D721Med (cell line): Measurements from ENCODE around the gene ATP5ME.

ENCODE experiments used
- DNase-seq: peaks from one replicate; pipeline ENCODE4 v3.0.0; 2011; ENCODE audit warnings: low spot score; ENCODE audit not compliant: insufficient read length
- FAIRE-seq: peaks from 2 replicates; lab custom pipeline; 2011; peaks lifted over from hg19 to GRCh38; lab: Jason Lieb, UNC
- TF ChIP-seq, protein P1 (sequence below): IDR thresholded peaks from 2 replicates; pipeline ENCODE4 v1.5.1; 2012; ENCODE audit warnings: mild to moderate bottlenecking, control low read depth; ENCODE audit not compliant: insufficient read depth; ENCODE audit errors: missing control alignments

ATP5ME gene

DNA sequence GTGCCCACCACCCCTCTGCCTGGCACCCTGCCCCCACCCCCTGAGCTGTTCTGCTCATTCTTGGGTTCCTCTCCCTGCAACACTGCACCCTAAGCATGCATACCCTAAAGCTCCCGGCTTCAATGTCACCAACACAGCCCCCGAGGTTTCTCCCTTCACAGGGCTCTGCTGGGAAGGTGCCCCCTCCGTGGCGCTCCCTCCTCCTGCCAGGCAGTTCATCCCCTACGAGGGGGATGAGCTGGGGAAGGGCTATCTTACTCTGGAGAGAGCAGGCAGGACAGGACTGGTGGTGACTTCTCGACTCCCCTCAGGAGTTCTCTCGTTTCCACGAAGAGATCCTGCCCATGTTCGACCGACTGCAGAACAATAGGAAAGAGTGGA lies 6.5 kb downstream of the ATP5ME start:
- TF ChIP-seq, protein P1, sequence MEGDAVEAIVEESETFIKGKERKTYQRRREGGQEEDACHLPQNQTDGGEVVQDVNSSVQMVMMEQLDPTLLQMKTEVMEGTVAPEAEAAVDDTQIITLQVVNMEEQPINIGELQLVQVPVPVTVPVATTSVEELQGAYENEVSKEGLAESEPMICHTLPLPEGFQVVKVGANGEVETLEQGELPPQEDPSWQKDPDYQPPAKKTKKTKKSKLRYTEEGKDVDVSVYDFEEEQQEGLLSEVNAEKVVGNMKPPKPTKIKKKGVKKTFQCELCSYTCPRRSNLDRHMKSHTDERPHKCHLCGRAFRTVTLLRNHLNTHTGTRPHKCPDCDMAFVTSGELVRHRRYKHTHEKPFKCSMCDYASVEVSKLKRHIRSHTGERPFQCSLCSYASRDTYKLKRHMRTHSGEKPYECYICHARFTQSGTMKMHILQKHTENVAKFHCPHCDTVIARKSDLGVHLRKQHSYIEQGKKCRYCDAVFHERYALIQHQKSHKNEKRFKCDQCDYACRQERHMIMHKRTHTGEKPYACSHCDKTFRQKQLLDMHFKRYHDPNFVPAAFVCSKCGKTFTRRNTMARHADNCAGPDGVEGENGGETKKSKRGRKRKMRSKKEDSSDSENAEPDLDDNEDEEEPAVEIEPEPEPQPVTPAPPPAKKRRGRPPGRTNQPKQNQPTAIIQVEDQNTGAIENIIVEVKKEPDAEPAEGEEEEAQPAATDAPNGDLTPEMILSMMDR, result no peak
- FAIRE-seq, result no peak
- no peak for DNase-seq

DNA sequence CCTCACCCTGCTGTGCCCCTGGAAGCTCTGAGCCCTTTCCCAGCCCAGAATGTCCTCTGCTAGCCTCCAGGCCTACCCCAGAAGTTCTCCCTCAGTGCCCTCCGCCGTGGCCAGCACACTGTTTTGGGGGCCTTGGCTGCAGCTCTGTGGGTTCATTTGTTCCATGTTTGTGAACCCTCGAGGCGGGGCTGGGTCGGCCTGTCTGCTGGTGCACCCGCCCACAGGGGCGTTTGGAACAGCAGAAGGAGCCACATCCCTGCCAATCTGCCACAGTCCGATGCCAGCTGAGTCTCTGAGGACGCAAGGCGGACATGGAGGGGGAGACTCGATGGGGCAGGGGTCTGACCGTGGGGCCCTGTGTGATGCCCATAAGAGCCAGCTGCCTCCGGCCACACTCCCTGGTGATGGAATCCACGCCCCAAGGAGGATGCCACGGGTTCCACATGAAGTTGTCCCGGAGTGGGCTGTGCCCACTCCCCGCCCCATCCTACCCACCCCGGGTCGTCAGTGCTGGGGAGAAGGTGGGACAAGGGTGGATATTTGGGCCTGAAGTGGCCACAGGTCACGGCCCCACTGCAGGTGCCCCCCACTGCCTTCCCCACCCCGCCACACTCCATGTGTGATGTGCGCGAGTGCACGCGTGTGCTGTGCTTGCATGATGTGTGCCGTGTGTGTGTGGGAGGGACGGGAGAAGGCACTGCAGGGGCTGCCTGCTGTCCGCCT lies 7.1 kb downstream of the ATP5ME start:
- DNase-seq (no peak), FAIRE-seq (no peak)
- TF ChIP-seq, protein P1, result no peak

- FAIRE-seq (no peak), DNase-seq (no peak)
- TF ChIP-seq, protein P1, result no peak
Measured at GRCh38 chr4:666436-666810, 7.7 kb downstream of the ATP5ME start.

DNA sequence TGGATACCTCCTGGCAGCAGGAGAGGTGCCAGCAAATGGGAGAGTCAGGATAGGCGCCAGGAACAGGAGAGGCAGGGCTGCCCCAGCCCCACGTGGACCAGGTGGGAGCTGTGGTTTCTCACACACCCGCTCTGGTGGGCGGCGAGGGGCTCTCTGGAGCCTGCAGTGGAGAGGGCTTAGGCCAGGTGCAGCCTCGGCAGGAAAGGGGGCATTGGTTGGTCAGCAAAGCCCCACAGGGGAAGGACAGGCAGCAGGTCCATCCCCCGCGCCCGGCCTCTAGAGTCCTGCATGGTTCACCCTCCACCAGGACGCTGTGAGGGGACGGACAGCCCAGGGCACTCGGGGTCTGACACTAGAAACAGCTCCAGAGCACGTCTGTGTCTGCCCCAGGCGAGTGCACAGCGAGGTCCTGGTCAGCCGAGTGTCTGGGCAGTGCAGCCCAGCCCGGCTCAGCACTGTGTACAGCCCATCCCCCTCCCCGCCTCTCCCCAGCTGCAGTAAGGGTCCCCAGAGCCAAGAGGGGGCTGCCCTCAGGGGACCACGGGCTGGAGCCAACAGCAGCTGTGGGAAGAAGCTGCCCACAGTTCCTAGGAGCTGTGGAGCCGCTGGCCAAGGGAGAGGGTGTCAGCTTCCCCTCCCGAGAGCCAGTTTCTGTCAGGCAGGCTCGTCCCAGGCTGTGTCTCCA lies 8.2 kb downstream of the ATP5ME start:
- FAIRE-seq, result no peak
- no peak for DNase-seq
- TF ChIP-seq, protein P1, result no peak

DNA sequence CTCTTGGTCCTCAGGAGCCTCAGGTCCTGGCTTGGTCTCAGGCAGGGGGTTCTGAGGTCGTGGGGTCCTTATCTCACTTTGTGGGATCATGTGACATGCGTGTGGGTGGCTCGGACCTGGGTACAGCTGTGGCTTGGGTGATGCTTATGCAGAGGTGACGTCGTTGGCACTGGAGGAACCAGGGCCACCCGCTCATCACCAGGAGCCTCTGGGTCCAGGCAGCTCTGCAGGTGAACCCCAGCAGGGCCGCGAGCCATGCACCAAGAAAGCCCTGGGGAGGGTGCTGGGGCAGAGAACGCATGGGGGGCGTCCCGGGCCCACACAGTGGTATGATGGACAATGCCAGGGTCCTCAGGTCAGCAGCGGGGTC lies 8.7 kb downstream of the ATP5ME start:
- TF ChIP-seq, protein P1, result no peak
- FAIRE-seq (no peak), DNase-seq (no peak)

- TF ChIP-seq, protein P1, result no peak
- FAIRE-seq, result no peak
- DNase-seq, result no peak
Measured at GRCh38 chr4:664713-665231, 9.3 kb downstream of the ATP5ME start.
